GM18861 (cell line): Measurements from ENCODE around the gene UGT8.
"Not testable (repeated sequence)": the region's sequence is repeated elsewhere in the genome, so short reads cannot be mapped to it uniquely, and the experiment has no call there.

Experiments
- ATAC-seq: cut with Tn5 transposase; IDR thresholded peaks from one replicate; pipeline ENCODE4 v1.9.1; 2021; ENCODE audit not compliant: unreplicated experiment

UGT8 gene

DNA sequence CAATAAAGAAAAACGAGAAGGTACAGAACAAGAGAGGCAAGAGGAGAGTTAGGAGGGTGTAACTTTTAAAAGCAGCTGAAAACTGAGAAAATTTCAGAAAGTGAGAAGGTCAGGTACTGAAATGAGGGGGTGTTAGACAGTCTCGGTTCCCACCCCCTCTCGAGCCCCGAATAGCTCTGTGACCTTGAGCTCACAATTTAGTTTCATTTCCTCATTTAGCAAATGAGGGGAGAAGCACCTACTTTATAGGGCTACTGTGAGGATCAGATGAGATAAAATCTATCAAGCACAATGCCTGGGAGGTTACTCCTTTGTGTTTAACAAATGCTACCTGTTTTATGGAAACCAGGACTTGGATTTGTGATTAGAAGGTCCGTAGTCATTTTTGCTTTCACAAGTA is 4.9 kb downstream of the UGT8 start:
- ATAC-seq: peak; percentile 93

DNA sequence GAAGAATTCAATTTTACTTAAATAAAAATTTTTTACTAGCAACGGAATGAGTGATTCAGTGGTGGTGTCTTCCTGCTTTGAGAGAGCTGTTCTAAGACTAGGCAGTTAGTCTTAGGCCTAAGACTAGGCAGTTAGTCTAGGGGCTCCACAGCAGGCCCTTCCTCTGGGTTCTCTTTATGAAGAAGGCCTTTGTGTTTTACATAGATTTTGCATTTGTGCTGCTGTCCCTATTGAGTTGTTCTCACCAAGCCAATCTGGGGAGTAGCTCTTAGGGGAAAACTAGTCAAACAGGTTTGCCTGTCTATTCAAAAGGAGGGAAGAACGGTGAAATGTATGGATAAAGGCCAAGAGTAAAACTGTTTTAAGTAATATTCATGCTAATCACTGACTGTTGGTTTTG is 7.6 kb downstream of the UGT8 start:
- no peak for ATAC-seq

DNA sequence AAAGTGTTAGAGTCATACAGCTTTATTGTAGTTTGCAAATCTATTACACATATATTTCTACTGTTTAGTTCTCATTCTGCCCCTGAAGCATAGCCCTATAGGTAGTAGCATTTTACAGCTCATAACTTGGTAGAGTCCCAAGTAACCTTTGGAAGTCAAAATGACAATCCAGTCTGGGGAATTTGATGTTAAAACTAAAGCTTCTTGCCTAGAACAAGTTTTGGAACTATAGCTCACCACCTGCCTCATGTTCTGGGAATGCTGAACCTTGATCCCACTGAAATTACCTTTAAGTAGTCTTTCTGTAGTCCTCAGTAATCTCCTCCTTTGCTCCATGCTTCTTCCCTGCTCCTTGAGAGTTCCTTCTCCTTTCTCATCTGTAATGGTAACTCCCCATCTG is 8.4 kb downstream of the UGT8 start:
- ATAC-seq: no peak

DNA sequence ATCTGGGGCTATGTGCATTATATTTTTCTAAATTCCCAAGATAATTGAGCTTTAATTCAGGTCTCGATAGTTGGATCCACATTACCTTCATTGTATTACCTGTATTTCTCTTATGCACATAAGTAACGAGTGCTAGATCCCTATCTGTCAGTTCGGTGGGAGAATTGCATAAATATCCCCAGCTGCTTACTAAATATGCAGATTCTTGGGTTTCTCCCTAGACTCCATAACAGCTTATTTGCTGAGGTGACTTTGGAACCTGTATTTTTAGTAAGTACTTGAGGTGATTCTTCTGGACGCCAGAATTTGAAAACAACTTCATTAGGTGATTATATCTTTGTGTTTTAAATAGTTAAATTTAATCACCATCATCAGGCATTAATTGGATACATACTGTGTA is 15.0 kb downstream of the UGT8 start:
- ATAC-seq: no peak

DNA sequence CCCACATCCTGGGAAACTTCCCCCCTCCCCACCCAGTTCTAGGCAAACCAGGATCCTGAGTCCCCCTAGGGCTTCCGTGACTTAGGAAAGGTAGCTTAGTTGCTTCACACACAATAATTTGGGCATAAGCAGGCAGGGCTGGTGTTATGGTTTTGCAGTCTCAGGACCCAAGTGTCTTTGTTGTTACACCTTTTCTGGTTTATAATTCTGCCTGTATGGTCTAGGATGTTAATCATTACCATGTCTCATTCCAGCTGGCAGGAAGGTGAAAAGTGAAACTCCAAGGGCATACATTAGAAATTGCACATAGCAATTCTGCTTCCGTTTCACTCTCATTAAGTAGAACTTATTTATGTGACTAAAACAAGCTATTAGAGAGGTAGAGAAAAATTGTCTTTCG is 16.8 kb downstream of the UGT8 start:
- peak; percentile 72 for ATAC-seq

DNA sequence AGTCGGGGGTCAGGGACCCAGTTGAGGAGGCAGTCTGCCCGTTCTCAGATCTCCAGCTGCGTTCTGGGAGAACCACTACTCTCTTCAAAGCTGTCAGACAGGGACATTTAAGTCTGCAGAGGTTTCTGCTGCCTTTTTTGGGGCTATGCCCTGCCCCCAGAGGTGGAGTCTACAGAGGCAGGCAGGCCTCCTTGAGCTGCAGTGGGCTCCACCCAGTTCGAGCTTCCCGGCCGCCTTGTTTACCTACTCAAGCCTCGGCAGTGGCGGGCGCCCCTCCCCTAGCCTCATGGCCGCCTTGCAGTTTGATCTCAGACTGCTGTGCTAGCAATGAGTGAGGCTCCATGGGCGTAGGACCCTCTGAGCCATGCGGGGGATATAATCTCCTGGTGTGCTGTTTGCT is 17.4 kb downstream of the UGT8 start:
- not testable (repeated sequence) for ATAC-seq

DNA sequence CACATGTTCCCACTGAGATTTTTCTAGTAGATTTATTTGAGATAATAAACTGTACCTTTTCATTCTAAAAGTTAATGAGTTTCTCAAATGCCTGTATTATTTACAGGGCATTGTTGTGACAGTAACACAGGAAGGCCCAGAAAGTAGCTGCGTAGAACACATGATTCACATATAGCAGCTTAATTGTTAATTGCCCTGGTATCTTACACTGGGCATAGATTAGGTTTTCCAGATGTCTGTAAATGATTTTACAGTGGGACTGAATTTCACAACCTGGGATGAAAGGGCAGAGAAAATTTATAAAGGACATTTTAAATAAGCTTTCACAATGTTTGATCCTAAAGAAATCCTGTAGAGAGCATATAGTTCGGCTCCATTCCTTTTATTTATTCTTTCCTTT is 27.6 kb downstream of the UGT8 start:
- no peak for ATAC-seq

DNA sequence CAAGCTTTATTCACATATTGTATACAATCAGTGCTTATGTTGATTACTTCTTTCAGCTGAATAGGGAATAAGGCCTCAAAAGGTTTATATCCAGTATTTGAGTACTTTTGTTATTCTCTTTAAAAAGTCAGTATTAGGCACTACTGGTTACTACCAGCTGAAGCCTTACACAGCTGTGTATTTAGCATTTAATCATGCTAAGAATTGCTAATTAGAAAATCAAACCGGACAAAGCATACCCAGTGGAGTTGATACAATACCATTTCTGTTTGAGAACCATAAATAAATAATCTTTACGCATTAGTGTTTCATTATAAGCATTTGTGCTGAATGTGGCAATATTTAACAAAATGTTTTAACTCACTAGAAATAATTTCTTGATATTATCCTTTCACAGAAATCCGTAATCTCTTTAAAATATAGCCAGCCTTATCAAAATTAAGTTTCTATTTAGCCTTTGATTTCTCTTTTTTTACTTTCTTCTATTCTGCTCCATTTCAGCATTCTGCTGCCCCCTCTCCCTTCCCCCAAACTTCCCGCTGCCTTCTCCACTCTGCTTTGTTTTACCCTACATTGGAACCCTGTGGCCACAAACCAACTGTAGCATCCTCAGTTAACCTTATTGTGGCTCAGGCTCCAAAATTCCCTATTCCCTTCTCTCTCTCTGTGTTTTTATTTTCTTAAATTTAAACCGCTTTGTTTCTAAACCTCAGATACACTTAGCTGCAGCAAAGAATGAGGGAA is 37.8 kb downstream of the UGT8 start:
- no peak for ATAC-seq

DNA sequence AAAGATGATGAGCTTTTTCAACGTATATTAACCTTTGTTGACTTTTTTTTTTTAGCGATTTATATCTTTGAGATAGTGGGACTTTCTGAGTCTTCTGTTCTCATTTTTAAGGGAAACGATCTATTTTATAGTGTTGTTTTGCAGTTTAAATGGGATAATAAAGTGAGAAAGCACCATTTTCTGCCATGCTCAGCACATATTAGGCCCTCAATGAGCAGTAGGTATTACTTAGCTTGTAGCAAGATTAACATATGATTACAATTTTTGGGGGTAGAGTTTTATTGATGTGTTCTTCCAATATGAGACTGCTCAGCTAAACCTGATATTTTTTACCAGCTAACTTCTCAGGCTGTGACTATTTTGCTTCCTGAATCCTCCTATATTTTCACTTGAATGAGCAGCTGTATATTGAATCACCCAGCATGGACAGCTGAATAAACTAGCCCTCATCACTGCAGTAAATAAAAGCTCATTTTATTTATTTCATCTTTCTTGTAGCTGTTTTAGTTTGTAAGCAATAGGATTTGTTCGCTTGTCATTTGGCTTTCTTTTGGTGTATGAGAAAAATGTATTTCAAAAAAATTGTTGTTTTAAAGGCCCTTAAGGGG is 43.7 kb downstream of the UGT8 start:
- no peak for ATAC-seq

DNA sequence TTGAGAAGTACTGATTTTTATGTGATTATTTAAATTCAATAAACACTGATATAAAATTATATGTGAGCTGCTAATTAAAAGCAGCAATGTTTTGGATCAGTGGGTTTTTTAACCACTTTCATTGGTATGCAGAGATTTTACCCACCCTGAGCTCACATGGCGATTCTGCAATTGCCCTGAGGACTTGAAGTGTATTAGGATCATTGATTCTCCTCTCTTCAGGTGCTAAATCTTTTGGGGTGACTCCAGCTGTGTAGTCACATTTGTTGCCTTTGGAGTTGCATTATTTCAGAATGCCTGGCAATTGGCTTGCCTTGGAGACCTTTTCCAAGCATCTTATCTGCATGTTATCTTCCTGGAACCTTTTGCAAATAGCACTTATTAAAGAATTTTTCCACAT is 51.3 kb downstream of the UGT8 start:
- ATAC-seq: no peak

DNA sequence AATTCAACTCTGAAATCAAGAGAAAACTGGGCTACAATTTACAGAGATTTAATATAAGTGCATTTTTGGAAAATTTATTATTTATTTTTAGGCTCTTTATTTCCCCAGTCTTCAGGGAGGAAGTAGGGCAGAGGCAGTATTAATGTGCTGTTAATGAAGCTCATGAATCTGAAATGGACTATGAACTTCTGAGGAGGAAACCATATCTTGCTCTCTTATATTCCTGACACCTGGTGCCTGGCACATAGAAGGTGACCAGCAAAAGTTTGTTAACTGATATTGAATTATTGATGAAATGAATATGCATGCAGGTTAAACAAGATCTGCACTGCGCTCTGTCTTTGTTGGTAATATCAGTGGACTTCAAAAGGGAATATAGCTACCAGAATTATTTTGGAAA is 55.1 kb downstream of the UGT8 start:
- ATAC-seq: no peak

DNA sequence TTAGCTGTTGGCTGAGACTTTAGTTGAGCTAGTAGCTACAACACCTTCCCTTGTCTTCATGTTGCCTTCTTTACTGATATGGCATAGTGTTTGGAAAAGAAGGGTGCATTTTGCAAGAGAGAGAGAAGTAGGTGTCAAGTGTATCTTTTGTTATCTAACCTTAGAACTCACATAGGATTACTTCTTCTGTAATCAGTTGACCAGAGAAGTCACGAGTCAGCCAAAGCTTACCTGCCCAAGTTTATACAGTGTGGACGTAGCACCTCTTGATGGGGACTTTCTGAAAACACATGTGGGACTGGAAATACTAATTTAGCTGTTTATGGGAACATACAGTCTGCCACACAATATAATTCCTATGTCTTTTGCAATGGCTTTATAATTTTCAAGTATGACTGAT is 56.0 kb downstream of the UGT8 start:
- no peak for ATAC-seq

DNA sequence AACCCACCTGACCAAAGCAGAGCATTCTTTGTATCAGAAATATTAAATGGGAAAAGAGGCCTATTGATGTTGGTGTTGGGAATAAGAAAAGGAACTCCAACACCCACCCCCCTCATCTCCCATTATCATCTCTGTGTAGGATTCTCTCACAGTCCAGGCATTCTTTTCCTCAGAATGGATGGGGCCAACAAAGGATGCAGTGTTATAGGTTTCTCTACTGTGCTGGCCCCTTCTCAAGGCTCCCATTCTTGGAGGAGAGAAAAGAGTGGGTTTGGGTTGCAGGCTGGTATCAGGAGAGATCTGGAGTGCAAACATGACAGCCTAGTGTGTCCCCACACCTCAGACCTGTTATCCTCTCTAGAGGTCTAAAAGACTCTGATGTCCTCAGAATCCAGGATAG is 59.6 kb downstream of the UGT8 start:
- ATAC-seq: no peak

DNA sequence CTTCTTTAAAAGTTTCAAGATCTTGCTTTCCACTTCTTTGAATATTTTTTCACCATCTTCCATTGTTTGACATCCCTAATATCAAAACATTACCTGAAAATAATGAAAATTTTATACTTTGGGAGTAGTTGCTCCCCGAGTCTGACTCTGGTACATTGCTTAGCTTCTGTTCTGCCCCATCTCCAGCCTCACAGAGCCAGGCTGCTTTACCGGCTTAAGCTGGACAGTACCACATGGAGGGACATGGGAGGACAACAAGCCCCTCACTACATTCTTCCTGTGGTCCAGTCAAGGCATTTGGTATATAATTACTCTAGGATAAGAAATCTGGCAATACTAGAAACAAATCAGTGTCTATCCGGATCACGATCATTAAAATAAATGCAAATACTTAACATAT is 60.2 kb downstream of the UGT8 start:
- no peak for ATAC-seq

DNA sequence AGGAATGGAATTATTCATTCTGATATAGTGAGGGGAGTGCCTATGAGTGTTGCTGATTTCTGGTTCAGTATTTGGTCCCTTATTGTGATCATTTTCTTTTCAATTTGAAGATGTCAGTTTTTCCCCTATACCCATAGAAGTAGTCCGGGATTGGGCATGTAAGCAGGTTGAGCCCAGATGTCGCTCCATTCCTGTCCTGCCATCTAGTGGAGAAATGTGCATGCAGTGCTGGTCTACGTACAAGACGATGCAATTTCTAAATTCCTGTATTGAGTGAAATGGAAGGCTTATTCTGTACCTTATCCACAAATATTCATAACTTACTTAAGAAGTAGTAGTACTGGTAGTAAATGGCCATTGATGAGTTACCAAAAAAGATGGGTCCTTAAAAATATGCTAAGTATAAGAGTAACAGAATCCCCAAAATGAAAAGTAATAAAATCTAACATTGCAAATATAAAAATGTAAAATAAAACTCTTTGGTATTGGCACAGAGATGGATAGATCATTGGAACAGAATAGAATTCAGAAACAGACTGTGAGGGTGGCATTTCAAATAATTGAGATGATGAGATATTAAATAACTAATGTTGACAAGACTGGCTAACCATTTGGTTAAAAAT is 60.9 kb downstream of the UGT8 start:
- ATAC-seq: peak; percentile 97

DNA sequence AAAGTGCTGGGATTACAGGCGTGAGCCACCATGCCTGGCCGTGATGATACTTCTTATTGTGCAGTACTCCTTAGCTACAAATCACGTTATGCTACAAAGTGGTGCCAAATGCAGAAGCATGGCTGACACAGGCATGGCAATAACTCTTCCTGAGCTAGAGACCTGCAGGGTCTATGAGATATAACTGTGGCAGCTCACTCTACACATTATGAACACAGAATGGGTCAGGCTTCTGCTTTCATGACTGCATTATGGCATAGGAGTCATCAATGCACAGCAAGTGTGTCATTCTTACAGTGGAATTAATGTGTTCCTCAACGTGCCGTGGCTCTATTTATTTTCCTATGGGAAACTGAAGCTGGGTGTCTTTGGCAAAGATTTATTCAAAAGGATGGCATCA is 64.5 kb downstream of the UGT8 start:
- no peak for ATAC-seq

DNA sequence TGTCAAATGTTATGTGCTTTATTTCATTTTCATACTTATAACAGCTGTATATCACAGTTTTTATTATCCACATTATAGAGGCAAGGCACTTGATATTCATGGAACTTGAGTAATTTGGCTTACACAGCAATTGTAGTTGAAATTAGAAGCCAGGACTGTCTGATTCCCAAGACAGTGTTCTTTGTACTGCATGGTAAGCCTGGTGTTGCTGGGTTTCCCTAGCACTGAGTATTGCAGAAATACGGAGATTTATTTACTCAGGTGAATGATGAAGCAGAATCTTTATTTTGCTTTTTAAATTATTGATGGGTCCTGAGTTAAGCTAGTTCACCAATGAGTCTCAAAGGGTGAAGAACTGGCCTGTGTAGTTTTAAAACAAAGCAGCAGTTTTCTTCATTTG is 70.0 kb downstream of the UGT8 start:
- no peak for ATAC-seq

DNA sequence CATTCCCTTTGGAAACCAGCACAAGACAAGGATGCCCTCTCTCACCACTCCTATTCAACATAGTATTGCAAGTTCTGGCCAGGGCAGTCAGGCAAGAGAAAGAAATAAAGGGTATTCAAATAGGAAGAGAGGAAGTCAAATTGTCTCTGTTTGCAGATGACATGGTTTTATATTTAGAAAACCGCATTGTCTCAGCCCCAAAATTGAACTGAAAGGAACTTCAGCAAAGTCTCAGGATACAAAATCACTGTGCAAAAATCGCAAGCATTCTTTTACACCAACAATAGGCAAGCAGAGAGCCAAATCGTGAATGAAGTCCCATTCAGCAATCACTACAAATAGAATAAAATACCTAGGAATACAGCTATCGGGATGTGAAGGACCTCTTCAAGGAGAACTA is 72.1 kb downstream of the UGT8 start:
- ATAC-seq: not testable (repeated sequence)

DNA sequence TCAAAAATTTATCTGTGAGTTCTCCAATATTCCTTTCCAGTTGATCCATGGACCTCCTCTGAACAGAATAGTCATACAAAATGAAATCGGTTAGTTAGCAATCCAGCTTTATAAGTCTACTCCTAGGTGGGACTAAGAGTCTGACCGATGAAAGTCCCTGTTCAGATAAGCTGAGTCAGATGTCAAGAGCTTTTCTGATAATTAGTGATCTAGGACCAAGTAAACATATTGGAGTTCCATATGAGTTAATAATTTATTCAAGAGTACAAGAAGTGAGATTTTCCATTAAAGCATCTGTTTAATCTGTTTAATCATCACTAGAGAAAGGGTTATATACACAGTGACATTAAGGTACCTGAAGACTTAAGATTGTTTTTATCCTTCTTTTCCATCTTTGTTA is 74.7 kb downstream of the UGT8 start:
- no peak for ATAC-seq

DNA sequence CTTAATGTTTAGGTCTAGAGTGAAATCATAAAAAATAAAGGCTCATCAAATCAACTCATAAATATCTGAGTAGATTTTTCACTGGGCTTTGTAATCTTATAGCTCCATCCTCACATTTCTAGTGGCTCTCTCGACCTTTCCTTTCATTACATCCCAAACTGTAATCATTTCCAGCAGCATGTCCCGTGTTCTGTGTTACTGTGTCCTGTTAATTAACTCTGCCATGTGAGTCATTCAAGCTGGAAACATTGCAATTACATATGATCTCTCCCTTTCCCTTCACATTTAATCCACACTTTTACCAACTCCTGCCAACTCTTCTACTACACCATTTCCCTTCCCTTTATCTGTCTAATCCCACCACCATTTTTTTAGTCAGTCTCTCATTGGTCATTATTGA is 75.5 kb downstream of the UGT8 start:
- ATAC-seq: no peak

DNA sequence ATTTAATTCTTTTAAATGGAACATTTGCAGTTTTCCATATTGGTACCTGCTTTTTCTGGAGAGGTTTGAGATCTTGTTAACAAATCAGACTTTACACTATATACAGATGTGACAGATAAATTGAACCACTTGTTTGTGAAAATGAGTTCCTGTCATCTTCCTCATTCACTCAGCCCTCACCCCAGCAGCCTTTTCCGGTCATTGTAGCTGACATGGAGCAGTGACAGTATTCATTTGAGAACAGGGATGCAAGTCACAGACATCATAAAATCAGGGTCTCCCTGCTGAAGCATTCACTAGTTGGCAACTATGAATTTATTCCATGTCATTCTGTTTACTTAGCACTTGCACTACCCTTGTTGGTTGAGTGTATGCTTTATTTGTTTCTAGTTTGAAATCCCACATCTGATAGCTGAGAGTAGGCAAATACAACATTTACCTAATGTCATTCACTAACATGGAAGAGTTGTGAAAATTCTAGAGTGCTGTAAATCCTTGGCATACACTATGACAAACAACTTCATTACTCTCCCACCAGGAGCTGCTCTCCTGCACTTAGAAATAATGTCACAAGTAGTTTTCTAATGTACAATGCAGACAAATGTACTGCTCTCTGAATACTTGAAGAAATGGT is 78.9 kb downstream of the UGT8 start:
- no peak for ATAC-seq

DNA sequence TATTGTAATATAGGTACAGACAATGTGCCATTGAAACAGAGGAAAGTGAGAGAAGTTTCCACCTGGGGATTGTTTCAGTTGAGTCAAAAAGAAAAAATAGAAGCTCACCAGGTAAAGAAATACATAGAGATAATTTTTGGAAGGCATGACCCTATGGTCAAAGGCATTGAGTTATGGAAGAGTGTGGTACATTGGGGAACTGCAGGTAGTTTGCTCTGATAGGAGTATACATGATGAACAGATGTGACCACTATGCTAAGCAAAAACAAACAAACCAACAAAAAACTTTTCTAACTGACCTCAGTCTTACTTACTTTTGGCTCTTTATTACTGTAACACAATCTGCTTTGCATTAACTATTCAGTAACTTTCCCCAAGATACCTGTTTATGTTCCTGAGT is 85.9 kb downstream of the UGT8 start:
- no peak for ATAC-seq
